NB4 (cell line): Measurements from ENCODE around the gene ITIH6.

Experiments used
- MAX ChIP-seq: IDR thresholded peaks from 2 replicates; pipeline ENCODE4 v1.6.1; 2011; ENCODE audit warnings: low read depth, low read length
- MYC ChIP-seq: IDR thresholded peaks from 2 replicates; pipeline ENCODE4 v1.6.1; 2011; ENCODE audit warnings: low read depth, low read length
- POLR2A ChIP-seq: IDR thresholded peaks from 2 replicates; pipeline ENCODE4 v1.6.1; 2011; ENCODE audit warnings: mild to moderate bottlenecking; ENCODE audit not compliant: insufficient read length; ENCODE audit errors: extremely low read depth
- TF ChIP-seq, protein P1 (sequence below): IDR thresholded peaks from one replicate; pipeline ENCODE4 v1.5.1; 2012; ENCODE audit warnings: low read depth, low read length

DNA sequence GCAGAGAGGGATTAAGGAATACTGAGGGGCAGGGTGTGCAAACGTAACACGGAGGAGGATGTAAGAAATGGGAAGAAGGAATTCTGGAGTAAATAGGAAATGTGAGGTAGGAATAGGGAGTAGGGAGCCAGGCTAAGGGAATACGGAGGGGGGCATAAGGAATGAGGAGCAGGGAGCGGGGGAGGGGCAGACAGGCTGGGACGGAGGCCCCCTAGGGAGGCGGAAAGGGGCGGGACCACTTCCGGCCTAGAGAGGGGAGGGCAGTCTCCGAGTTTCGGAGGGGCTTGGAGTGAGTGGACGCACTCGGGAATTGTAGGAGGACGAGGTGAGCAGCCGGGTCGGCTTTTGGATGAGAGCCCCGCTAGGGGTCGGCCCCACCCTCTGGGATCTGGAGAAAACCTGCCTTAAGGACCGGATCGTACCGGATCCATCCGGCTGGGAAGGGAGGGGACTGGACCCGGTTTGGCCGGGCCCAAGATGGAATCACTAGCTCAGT lies 10.1 kb upstream of the ITIH6 start:
- TF ChIP-seq POLR2A: no peak
- TF ChIP-seq, protein P1, sequence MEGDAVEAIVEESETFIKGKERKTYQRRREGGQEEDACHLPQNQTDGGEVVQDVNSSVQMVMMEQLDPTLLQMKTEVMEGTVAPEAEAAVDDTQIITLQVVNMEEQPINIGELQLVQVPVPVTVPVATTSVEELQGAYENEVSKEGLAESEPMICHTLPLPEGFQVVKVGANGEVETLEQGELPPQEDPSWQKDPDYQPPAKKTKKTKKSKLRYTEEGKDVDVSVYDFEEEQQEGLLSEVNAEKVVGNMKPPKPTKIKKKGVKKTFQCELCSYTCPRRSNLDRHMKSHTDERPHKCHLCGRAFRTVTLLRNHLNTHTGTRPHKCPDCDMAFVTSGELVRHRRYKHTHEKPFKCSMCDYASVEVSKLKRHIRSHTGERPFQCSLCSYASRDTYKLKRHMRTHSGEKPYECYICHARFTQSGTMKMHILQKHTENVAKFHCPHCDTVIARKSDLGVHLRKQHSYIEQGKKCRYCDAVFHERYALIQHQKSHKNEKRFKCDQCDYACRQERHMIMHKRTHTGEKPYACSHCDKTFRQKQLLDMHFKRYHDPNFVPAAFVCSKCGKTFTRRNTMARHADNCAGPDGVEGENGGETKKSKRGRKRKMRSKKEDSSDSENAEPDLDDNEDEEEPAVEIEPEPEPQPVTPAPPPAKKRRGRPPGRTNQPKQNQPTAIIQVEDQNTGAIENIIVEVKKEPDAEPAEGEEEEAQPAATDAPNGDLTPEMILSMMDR: no peak
- no peak for TF ChIP-seq MYC
- TF ChIP-seq MAX: no peak
